NCI-H1105 (cell line): ENCODE data around the gene LOXL4.

ENCODE experiments used
- DNase-seq: peaks from one replicate; lab custom pipeline; 2025; lab: John Stamatoyannopoulos, UW

Gene LOXL4

GRCh38 chr10:98264378-98265065, 3.5 kb downstream of the LOXL4 start:
- no peak for DNase-seq

GRCh38 chr10:98263088-98263487, 4.9 kb downstream of the LOXL4 start:
- DNase-seq: no peak

DNA sequence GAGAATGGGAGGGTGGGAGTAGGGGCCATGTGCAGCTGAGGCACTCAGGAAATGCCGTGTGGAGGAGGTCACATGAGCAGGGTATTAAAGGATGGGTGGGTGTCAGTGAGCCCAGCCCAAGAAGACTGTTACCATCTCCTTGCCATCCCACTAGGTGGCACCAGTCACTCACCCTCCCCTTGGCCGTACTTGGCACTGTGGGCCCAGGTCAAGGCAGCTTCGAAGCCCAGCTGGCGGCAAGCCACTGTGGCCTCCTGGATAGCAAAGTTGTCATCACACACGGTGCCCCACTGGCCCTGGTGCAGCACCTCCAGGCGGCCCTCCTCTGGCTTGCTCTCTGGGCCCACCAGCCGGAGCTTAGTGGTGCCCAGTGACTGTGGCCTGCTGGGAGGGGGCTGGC, 5.4 kb downstream of the LOXL4 start:
- no peak for DNase-seq

- DNase-seq: no peak
Observed at GRCh38 chr10:98261436-98262277, 6.3 kb downstream of the LOXL4 start.

- DNase-seq: no peak
Observed at GRCh38 chr10:98260752-98261151, 7.2 kb downstream of the LOXL4 start.

- DNase-seq: no peak
Observed at GRCh38 chr10:98260350-98260749, 7.6 kb downstream of the LOXL4 start.

DNA sequence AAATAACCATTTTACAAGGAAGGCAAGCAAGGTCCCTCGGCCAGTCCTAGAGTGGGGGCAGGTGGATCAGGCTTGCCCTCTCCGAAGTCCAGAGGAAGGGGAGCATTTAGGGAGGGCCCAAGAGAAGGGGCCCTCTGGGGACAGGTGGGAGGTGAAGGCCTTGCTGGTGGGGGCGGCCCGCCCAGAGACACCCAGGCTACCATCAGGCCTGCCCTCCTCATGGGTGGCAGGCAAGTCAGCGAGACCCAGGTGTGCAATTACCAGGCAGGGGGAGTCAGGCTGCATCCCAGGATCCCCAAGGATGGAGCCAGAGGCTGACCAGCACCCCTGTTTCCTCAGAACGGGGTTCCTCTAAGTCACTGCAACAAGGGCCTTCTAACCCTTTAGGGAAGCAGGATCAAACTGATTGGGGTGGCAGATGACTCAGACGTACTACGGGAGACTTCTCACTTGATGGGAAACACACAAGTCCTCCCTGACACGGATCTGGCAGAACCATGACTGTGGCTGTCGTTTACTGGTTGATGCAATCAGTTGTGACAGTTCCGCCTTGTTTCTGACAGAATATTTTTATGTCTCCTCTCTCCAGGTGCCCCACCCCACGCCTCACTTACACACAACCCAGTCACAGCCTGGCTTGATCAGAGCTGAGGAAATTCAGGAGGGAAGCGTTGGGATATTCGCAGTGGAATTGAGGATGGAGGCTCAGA, 8.2 kb downstream of the LOXL4 start:
- no peak for DNase-seq

- no peak for DNase-seq
Observed at GRCh38 chr10:98258683-98259454, 9.1 kb downstream of the LOXL4 start.

- no peak for DNase-seq
Observed at GRCh38 chr10:98257961-98258360, 10.0 kb downstream of the LOXL4 start.

DNA sequence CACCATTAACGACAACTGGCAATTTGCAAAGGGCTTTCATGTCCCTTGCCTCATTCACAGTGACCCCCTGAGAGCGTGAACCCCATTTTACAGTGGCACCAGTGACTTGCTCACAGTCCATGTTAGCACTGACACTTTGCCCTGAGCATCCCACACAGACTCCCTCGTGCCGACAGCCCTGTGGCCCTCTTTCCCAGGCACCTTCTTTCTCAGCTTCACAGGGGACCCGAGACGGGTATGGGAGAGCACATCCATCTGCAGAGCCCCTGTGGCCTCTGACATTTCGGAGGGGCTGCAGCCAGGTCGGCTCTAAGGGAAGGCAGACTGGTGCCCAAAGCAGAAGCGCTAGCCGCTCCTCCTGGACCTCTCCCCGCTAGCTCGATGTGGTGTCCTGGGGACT, 10.8 kb downstream of the LOXL4 start:
- no peak for DNase-seq

GRCh38 chr10:98256692-98257091, 11.3 kb downstream of the LOXL4 start:
- DNase-seq: no peak

DNA sequence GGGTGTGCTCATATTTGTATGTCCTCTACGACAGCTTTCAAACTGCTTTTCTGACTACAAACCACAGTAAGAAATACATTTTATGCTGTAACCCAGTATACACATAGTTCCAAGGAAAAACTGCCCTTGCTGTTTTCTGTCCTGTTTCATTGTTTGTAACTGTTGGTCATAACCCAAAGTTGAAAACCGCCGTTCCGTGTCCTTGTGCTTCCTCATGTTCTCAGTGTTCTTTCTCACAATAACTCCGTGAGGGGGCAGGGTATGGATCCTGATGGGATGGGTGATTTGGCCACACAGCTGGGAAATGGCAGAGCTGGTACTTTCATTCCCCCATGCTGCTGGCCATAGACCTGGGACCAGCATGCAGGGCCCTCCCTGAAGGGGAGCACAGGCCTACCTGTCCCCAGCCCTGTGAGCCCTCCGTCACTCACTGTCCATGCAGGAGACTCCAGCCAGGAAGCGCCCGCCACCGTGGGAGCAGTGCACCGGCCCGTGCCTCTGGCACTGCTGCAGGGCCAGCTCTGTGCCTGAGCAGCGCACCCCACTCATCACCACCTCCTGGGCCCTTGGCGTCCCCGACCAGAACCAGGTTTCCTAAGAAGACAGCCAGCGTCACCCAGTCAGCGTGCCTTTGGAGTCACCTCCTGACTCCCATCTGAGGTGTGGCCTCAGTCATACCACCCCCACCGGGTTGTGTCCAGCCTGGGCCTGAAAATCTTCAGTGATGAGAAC, 12.7 kb downstream of the LOXL4 start:
- DNase-seq: no peak

- DNase-seq: no peak
Observed at GRCh38 chr10:98254234-98254974, 13.6 kb downstream of the LOXL4 start.

GRCh38 chr10:98253499-98253898, 14.5 kb downstream of the LOXL4 start:
- DNase-seq: no peak

DNA sequence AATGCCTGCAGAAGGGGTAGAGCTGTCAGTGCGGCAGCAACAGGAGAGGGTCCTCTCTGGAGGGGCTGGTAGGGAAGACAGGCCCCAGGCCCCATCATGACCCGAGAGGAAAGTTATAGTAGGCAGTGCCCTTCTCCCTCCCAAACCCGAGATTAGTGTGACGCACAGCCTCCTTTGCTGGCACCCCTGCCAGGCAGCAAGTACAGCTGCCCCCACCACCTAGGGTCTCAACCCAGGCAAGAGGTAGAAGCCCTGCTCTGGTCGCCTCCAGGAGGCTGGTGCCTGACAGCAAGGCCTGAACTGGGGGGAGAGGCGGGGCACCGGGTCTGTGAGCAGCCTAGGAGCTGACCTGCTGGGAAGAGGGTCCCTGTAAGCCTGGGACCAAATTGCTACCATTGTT, 15.5 kb downstream of the LOXL4 start:
- DNase-seq: no peak

GRCh38 chr10:98251399-98251798, 16.6 kb downstream of the LOXL4 start:
- DNase-seq: no peak

- no peak for DNase-seq
Observed at GRCh38 chr10:98249134-98249533, 18.9 kb downstream of the LOXL4 start.

- DNase-seq: no peak
Observed at GRCh38 chr10:98248018-98248417, 20.0 kb downstream of the LOXL4 start.

DNA sequence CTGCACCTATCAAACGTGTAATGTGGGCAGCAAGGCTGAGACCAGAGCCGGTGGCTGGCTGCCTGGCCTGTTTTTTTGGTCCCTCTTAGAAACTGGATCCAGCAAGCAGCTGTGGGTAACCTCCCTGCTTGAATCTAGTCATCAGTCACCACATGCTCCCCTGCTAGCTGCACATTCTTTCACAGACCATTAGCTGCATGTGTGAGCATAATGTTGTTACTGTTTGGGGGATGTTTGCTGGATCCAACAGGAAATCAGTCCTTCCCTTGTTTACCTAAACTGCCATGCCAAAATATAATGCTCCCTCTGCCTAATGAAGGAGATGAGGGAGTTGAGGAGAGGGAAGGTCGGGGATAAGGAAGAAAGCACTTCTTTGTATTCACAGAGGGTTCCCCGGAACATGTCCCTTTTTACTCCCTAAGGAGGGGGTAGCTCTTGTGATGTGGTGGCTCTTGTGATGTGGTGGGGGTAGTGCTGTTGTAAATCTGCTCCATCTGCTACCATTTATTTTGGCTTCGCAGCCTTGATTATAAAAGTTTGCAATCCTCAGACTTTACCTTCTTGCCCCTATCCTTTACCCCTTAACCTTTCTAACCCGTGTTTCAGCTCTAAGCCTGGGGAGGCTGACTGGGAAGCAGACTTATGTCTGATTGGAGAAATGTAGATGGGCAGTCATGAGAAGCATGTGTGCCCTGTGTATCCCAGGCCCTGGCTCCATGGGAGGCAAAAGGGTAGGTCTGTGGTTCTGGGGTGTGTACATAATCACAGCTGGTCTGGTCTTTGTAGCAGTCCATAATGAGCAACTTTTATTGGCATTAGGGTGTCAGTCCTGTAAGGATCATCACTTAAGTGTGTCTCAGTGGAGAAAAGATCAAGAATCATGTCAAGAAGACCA, 20.8 kb downstream of the LOXL4 start:
- DNase-seq: no peak

DNA sequence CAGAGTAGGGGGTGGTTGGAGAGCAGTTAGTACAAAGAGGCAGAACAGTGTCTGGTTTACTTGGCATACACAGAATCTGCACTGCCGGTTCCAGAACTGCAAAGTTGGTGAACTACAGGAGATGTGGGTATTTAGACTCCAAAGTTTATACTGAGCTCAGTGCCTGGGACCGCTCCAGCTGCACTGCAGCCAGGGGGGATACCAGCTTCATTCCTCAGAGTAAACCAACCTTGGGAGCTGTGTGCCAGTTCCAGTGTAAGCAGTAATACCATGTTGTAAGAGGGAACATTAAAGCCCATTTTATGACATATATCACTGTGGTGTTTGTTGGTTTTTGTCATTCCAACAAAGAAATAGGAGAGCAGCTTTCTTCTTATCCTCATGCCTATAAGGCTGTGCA, 23.4 kb downstream of the LOXL4 start:
- DNase-seq: no peak
